ENCODE data around the gene TUBGCP3. TPM values are rescaled to one million over a fixed set of nuclear protein-coding genes. Genes with fewer than 3 reads are reported as not detected.
"Not testable (repeated sequence)": the region's sequence is repeated elsewhere in the genome, so short reads cannot be mapped to it uniquely, and the experiment has no call there.

Gene TUBGCP3
- polyA plus RNA-seq, 4 donors = 28.2 to 41.9 (median 34.6) TPM

GRCh38 chr13:112488343-112489050 lies 99.5 kb downstream of the TUBGCP3 start:
- not testable (repeated sequence) for DNase-seq (ENCODE audit: low read depth in 4 of 4, low spot score in 2 of 4)

DNA sequence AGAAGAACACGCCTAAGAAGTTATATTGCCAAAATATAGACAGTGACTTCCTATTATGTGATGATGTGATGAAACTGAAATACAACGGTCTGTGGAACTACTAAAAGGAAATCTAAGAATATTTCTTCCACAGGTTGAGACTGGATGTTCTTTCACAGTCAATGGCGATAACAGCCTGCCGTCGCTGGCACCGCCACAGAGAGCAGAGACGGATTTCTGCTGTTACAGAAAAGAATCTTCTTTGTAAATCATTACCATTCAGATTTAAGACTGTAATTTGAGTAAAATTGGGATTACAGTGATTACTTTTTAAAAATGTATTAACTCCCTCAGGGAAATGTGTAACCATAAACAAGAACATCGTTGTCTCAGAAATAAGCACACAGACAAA lies 100.8 kb downstream of the TUBGCP3 start:
- DNase-seq (ENCODE audit: low read depth in 4 of 4, low spot score in 2 of 4) = no peak

DNA sequence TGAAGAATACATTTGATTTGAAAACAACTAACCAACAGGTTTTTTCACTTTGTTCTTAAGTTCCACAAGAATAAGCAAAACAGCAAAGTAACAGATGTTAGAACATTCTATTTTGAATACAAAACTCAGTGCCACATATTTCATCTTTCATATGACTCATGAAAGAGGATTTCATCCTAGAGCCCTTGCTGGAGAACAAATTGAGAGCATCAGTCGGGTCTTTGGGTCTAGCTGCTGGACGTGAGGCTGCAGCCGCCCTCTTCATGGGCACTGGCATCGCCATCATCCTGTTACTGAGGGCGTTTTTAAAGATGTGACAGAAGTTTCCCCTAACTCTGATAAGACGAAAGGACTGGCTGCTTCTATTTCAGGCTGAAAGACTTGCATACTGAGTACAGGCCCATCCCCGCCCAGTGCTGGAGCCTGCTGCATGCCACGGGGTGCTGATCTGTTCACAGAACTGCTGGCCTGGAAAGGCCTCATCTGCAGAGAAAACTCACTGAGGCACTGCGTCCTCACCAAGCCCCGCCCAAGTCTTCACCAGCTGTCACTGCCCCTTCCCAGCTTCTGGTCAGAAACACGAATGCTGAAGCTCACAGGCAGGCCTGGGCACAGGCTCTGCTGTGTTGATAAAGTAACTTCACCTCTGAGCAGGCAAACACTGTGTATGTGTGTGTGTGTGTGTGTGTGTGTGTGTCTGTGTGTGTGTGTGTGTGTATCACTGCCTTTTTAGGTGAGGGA lies 101.4 kb downstream of the TUBGCP3 start:
- no peak for DNase-seq (ENCODE audit: low read depth in 4 of 4, low spot score in 2 of 4)

DNA sequence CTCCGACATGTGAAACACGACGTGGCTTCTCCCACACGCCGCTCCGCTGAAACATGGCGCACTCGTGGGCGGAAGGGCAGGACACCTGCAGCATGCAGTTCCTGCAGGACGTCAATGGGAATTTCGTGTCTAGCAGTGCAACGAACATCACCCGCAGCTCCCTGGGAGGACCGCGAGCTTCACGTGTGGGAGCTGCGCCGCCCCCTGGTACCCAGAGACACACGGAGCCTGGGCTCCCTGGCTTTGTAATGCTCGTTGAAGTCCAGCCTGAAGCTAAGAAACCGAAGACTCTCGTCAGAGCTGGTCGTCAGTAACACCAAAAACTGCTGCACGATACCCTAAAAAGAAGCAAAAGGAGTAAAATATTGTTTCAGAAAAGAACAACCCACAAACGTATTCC lies 102.1 kb downstream of the TUBGCP3 start:
- not testable (repeated sequence) for DNase-seq (ENCODE audit: low read depth in 4 of 4, low spot score in 2 of 4)

GRCh38 chr13:112483299-112483698 lies 104.7 kb downstream of the TUBGCP3 start:
- DNase-seq (ENCODE audit: low read depth in 4 of 4, low spot score in 2 of 4) = no peak

GRCh38 chr13:112481458-112481857 lies 106.5 kb downstream of the TUBGCP3 start:
- DNase-seq (ENCODE audit: low read depth in 4 of 4, low spot score in 2 of 4) = no peak

GRCh38 chr13:112479389-112479788 lies 108.6 kb downstream of the TUBGCP3 start:
- no peak for DNase-seq (ENCODE audit: low read depth in 4 of 4, low spot score in 2 of 4)

- DNase-seq (ENCODE audit: low read depth in 4 of 4, low spot score in 2 of 4) = no peak
These were observed 110.8 kb downstream of the TUBGCP3 start for GRCh38 chr13:112477070-112477619.

- DNase-seq (ENCODE audit: low read depth in 4 of 4, low spot score in 2 of 4) = no peak
These were observed 112.1 kb downstream of the TUBGCP3 start for GRCh38 chr13:112475889-112476288.

DNA sequence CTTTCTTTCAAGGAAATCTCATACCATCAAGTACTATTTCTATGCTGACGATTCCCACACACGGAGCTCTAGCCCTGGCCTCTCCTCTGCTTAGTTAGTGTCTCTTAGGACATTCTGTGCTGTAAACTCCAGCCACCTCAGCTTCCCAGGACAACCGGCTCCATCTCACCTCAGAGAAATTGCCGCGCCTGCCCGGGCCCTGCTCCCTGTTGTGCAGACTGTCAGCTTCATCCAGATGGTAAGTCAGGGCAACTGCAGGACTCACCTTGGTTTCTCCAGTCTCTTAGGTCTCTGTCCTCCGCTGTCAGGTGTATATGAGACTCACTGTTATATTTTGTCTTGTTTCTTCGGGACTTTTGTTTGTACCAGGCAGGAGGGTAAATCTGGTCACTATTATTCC lies 113.1 kb downstream of the TUBGCP3 start:
- no peak for DNase-seq (ENCODE audit: low read depth in 4 of 4, low spot score in 2 of 4)

GRCh38 chr13:112473818-112474217 lies 114.1 kb downstream of the TUBGCP3 start:
- no peak for DNase-seq (ENCODE audit: low read depth in 4 of 4, low spot score in 2 of 4)

DNA sequence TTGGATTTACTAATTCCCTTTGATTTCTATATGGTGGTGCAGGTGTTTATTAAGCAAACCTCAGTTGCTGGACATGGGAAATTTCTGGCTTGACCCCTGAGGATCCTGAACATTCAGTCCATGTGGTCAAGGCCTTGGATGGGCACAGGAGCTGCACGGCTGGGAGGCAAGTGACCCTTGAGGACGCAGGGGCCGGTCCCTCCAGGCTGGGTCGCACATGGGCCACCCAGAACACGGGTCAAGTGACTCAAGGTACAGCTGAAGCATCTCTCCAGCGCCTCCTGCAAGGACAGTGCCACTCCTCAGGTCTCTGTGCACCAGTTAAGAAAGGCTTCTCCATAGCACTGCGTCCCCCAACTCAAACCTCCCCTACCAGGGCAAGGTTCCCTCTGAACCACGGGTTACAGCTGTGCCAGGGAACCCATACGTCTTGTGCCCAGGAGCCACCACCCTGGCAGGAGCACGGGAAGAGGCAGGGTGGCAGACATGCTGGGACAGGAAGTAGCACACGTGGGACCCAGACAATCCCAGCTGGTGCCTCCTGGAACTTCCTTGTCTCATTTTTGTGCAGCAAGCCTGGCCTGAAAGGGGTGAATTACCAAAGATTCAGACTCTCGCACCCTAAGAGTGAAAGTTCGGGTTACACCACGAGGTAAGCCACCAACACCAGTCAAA lies 118.7 kb downstream of the TUBGCP3 start:
- no peak for DNase-seq (ENCODE audit: low read depth in 4 of 4, low spot score in 2 of 4)

- no peak for DNase-seq (ENCODE audit: low read depth in 4 of 4, low spot score in 2 of 4)
These were observed 119.9 kb downstream of the TUBGCP3 start for GRCh38 chr13:112468069-112468468.

GRCh38 chr13:112467236-112467635 lies 120.7 kb downstream of the TUBGCP3 start:
- no peak for DNase-seq (ENCODE audit: low read depth in 4 of 4, low spot score in 2 of 4)

DNA sequence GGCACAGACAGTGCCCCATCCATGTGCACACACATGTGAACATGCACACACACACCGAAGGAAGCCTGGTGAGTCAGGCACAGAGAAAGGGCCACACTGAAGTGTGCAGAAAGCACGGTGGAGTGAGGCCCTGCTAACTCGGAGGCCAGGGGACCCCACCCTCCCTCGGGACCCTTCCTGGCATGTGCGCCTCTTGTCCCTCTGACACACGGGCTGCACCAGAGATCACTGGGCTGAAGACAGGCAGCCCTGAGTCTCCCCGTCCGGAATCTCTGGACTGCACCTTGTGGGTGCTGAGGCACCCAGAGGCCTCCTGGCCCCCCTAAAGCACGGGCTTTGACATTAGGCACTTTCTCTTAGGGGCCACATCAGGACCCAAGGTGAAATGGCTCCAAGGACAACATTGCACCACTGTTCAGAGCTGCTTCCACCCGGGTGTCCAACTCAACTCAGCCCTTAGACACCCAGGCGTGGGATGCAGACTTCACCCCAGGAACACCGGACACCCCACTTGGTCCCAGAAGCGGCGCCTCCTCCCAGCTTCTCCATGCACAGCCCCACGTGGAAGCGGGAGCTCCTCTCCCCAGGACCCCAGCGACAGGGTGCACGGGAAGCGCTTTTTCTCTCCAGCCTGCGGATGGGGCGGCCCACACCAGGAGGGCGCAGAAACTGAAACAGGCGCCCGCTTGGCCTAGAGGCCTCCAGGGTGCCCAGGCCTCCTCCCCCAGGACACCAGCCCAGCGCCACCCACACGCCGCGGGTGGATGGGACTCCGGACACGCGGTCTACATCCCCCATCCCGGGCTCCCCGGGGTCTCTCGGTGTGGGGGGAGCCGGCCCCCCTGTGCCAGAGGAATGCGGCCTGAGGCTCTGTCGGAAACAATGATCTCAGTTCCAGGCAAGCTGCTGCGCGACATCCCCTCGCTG lies 121.6 kb downstream of the TUBGCP3 start:
- no peak for DNase-seq (ENCODE audit: low read depth in 4 of 4, low spot score in 2 of 4)

DNA sequence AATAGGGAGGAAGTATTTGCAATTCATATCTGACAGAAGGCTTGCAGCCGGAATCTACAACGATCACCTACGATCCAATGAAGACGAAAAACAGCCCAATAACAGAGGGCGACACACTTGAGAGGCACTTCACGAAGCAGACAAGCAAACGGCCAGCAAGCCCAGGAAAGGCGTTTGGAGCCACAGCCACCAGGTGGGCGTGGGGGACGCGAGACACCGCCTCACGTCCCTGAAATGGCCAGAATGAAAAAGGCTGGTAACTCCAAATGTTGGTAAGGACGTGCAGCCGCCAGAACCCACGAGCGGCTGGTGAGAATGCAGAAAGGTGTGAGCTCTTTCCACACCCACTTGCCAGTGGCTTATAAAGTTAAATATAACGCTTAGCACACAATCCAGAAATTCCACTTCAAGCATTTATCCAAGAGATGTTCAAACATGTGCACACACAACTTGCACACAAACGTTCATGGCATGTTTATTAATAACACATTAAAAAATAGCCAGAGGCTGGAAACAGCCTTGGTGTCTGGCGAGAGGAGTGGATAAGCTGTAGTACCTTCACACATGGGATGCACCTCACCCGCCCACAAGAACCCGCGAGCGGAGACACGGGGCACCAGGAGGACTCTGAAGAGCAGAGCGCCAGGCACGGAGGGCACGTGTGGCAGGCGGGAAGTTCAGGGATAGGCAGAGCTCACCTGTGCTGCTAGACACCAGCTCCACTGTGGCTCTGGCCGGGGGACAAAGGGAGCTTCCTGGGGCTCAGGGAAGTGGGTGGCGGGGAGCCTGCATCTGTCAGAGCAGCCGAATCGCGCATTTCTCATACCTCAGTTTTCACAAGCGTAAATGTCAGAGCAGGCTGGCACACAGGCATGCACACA lies 122.5 kb downstream of the TUBGCP3 start:
- no peak for DNase-seq (ENCODE audit: low read depth in 4 of 4, low spot score in 2 of 4)

DNA sequence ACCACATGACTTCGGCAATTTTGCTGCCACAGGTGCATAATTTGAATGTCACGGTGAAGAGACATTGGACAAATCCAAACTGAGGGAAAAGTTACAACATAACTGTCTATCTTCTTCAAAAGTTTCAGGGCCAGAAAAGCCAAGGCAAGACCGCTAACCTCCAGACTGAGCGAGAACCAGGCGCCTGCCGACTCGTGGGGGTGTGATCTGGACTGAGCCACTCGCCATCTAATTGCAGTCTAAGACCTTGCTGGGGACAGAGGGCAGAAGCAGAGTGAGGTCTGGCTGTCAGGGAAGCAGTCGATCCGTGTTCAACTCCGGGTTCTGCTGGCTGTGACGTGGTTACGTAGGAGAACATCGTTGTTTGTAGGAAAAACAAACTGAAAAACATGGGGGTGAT lies 123.2 kb downstream of the TUBGCP3 start:
- no peak for DNase-seq (ENCODE audit: low read depth in 4 of 4, low spot score in 2 of 4)

GRCh38 chr13:112462408-112462807 lies 125.5 kb downstream of the TUBGCP3 start:
- DNase-seq (ENCODE audit: low read depth in 4 of 4, low spot score in 2 of 4) = no peak

DNA sequence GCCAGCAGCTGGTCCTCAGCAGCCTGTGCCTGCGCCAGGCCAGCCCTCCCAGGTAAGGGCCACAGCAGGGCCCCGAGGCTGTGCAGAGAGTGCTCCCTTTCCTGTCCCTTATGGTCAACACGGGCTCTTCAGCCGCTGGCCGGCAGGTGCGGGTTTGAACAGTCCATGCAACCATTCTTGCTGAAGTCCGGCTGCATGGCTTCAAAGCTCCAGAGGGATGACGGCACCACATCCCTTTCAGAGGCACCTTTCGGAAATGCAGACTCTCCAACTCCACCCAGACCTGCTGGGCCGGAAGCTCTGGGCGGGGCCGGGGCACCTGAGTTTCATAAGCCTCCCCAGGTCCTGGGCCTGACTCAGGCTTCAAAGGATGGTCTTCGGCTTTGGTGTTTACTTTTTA lies 130.5 kb downstream of the TUBGCP3 start:
- no peak for DNase-seq (ENCODE audit: low read depth in 4 of 4, low spot score in 2 of 4)
